ENCODE results near the gene ADAMTS2.

Gene ADAMTS2

GRCh38 chr5:179131321-179131835 lies 213.9 kb downstream of the ADAMTS2 start:
- no peak for DNase-seq

GRCh38 chr5:179130101-179130681 lies 215.1 kb downstream of the ADAMTS2 start:
- no peak for DNase-seq

- DNase-seq, result no peak
Measured at GRCh38 chr5:179129607-179130071, 215.6 kb downstream of the ADAMTS2 start.

- no peak for DNase-seq
Measured at GRCh38 chr5:179128976-179129375, 216.3 kb downstream of the ADAMTS2 start.

- no peak for DNase-seq
Measured at GRCh38 chr5:179128041-179128365, 217.3 kb downstream of the ADAMTS2 start.

- DNase-seq, result no peak
Measured at GRCh38 chr5:179127136-179128040, 217.9 kb downstream of the ADAMTS2 start.

GRCh38 chr5:179126506-179126991 lies 218.7 kb downstream of the ADAMTS2 start:
- no peak for DNase-seq

- no peak for DNase-seq
Measured at GRCh38 chr5:179125789-179126505, 219.3 kb downstream of the ADAMTS2 start.

GRCh38 chr5:179124853-179125788 lies 220.1 kb downstream of the ADAMTS2 start:
- no peak for DNase-seq

GRCh38 chr5:179124273-179124852 lies 220.9 kb downstream of the ADAMTS2 start:
- no peak for DNase-seq

GRCh38 chr5:179123491-179124272 lies 221.6 kb downstream of the ADAMTS2 start:
- DNase-seq, result no peak

GRCh38 chr5:179123109-179123426 lies 222.2 kb downstream of the ADAMTS2 start:
- no peak for DNase-seq

GRCh38 chr5:179122411-179123108 lies 222.7 kb downstream of the ADAMTS2 start:
- DNase-seq, result no peak

- DNase-seq, result no peak
Measured at GRCh38 chr5:179121667-179122111, 223.6 kb downstream of the ADAMTS2 start.

GRCh38 chr5:179120951-179121666 lies 224.2 kb downstream of the ADAMTS2 start:
- no peak for DNase-seq

- no peak for DNase-seq
Measured at GRCh38 chr5:179120421-179120861, 224.8 kb downstream of the ADAMTS2 start.

- no peak for DNase-seq
Measured at GRCh38 chr5:179119415-179120170, 225.7 kb downstream of the ADAMTS2 start.

GRCh38 chr5:179118756-179119414 lies 226.4 kb downstream of the ADAMTS2 start:
- no peak for DNase-seq
